MCF 10A (cell line): ENCODE measurements around the gene BORCS6. TPM values are rescaled to one million over a fixed set of nuclear protein-coding genes. Genes with fewer than 3 reads are reported as not detected.

Source experiments
- BruUV-seq: library from RNA; stranded (reverse); fragments of 400-500 nt; replicated peaks from 2 replicates; lab custom pipeline; 2021; lab: Mats Ljungman, UMichigan
- CTCF ChIA-PET: fragments of 300-600 bp; sonication (Branson Sonifier 250); formaldehyde crosslinking; extraction: SDS; loops from one replicate; lab custom pipeline; 2021; ENCODE audit warnings: antibody characterized with exemption, inconsistent platforms; lab: Yijun Ruan, JAX
- POLR2A ChIA-PET: fragments of 300-600, 350-650 bp; sonication (Branson Sonifier 250); formaldehyde crosslinking; extraction: SDS; loops from one replicate; lab custom pipeline; 2020; ENCODE audit warnings: antibody characterized with exemption, inconsistent platforms; lab: Yijun Ruan, JAX
- DNase-seq: peaks from one replicate; pipeline ENCODE4 v3.0.0-alpha.2; 2018; ENCODE audit not compliant: unreplicated experiment
- H3K27ac Mint-ChIP-seq: one replicate; pipeline ENCODE4 v1.8.0; 2022; ENCODE audit warnings: mild to moderate bottlenecking, low read depth, mixed read lengths; ENCODE audit not compliant: unreplicated experiment
- H3K27me3 Mint-ChIP-seq: one replicate; pipeline ENCODE4 v1.8.0; 2022; ENCODE audit warnings: mixed read lengths; ENCODE audit not compliant: insufficient read depth, unreplicated experiment
- H3K36me3 Mint-ChIP-seq: one replicate; pipeline ENCODE4 v1.8.0; 2022; ENCODE audit warnings: mild to moderate bottlenecking, moderate library complexity, mixed read lengths; ENCODE audit not compliant: insufficient read depth, unreplicated experiment
- H3K4me1 Mint-ChIP-seq: one replicate; pipeline ENCODE4 v1.8.0; 2022; ENCODE audit warnings: mixed read lengths; ENCODE audit not compliant: insufficient read depth, unreplicated experiment
- H3K4me3 Mint-ChIP-seq: one replicate; pipeline ENCODE4 v1.8.0; 2022; ENCODE audit warnings: mild to moderate bottlenecking, moderate library complexity, mixed read lengths; ENCODE audit not compliant: unreplicated experiment
- H3K9me3 Mint-ChIP-seq: one replicate; pipeline ENCODE4 v1.8.0; 2022; ENCODE audit warnings: mixed read lengths; ENCODE audit not compliant: unreplicated experiment
- CTCF ChIP-seq: fragments of 200-600 bp; IDR thresholded peaks from one replicate; pipeline ENCODE4 v1.8.0; 2022; ENCODE audit warnings: antibody characterized with exemption, mild to moderate bottlenecking; ENCODE audit not compliant: unreplicated experiment
- intact Hi-C: fragments of 100-400 bp; cut with micrococcal nuclease; formaldehyde crosslinking; loops from 2 replicates; pipeline ENCODE4 v1.14.1; 2022
- total RNA-seq: library from RNA; stranded (reverse); gene quantifications from 2 replicates; pipeline ENCODE4 v1.2.3, GENCODE V29; 2022

The BORCS6 gene
- total RNA-seq, 1 experiment from 2014 or later, result 4.4 TPM

DNA sequence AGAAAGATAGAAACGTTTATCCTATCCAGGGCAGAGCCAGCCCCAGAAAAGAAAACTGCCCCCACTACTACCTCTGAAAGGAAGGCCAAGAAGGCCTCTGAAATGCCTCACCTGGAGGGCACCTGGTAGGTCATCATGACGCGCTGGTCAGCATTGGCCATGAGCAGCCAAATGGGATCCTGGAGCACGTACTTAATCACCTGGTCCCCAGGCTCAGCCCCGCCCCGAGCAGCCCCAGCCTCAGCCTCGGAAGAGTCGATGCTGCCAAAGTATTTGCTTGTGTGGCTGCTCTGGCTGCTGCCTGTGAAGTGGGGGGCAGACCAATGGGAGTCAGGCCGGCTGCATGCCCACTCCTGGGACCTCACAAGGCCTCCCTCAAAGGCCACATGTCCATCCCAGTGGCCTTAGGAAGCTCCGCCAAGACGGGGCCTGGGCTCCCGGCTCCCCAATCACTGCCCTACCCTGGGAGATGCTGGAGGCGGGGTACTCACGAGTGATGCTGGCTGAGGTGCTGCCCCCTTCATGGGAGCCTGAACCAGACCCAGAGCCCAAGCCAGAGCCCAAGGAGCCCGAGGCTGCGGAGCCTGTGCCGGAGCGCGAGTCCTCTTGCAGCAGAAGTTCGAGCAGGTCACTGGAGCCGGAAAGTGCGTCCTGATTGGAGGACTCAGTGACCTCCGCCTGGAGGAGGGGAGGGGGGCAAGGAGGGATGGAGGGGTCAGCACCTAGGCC is 47.7 kb downstream of the BORCS6 start:
- CTCF ChIA-PET, result interaction anchor here (0.8 to 5.9 kb wide), 3 partner anchors 11 to 24 kb away, joined by 3 to 59 read pairs (median 4); no protein-coding TSS in a partner anchor
- Mint-ChIP-seq H3K9me3 (no peaks in the 10 kb centered on the region), H3K27ac (no peak overlapping the region), H3K27me3 (no peaks in the 10 kb centered on the region), H3K4me1 (peaks cover 17% of the 10 kb centered on the region), H3K36me3 (no peaks in the 10 kb centered on the region), H3K4me3 (no peak overlapping the region)
- TF ChIP-seq CTCF, result no peak
- intact Hi-C loops, result no loop called here
- no TSS peak for BruUV-seq
- DNase-seq, result no peak
- POLR2A ChIA-PET, result interaction anchor here (0.6 to 19.5 kb wide), 2 partner anchors 12 to 35 kb away, joined by 3 to 429 read pairs; partner anchors contain the start of gene PER1

GRCh38 chr17:8141741-8142140 is 48.2 kb downstream of the BORCS6 start:
- peak overlapping the region; percentile 46 for H3K27ac Mint-ChIP-seq
- H3K4me3 Mint-ChIP-seq, result no peak overlapping the region
- CTCF ChIA-PET, result interaction anchor here (5.9 kb wide), 1 partner anchor 15 kb away, joined by 59 read pairs; no protein-coding TSS in a partner anchor

GRCh38 chr17:8141045-8141444 is 48.9 kb downstream of the BORCS6 start:
- no peak for DNase-seq
- BruUV-seq, result no TSS peak
- Mint-ChIP-seq H3K27ac (peak overlapping the region; percentile 46), H3K27me3 (no peaks in the 10 kb centered on the region), H3K36me3 (no peaks in the 10 kb centered on the region), H3K4me1 (peaks cover 11% of the 10 kb centered on the region), H3K9me3 (no peaks in the 10 kb centered on the region), H3K4me3 (no peak overlapping the region)
- intact Hi-C loops, result no loop called here
- CTCF ChIA-PET, result interaction anchor here (0.6 to 5.9 kb wide), 3 partner anchors 16 to 21 kb away, joined by 3 to 59 read pairs (median 15); partner anchors contain the start of gene HES7
- POLR2A ChIA-PET, result interaction anchor here (1.2 to 19.5 kb wide), 4 partner anchors 13 to 32 kb away, joined by 3 to 429 read pairs (median 29); partner anchors contain the start of genes ALOXE3 and PER1
- no peak for TF ChIP-seq CTCF

More at GRCh38 chr17:8141741-8142140, 48.2 kb downstream of the BORCS6 start:
- intact Hi-C loops, result no loop called here
- H3K36me3 Mint-ChIP-seq, result no peaks in the 10 kb centered on the region
- no peak for TF ChIP-seq CTCF
- POLR2A ChIA-PET, result interaction anchor here (0.5 to 19.5 kb wide), 3 partner anchors 12 to 63 kb away, joined by 3 to 429 read pairs (median 3); partner anchors contain the start of gene PER1
- H3K27me3 Mint-ChIP-seq, result no peaks in the 10 kb centered on the region
- DNase-seq, result no peak
- BruUV-seq, result no TSS peak
- H3K4me1 Mint-ChIP-seq, result peaks cover 12% of the 10 kb centered on the region
- no peaks in the 10 kb centered on the region for H3K9me3 Mint-ChIP-seq
